ENCODE data around the gene SMARCA4. TPM values are rescaled to one million over a fixed set of nuclear protein-coding genes. Genes with fewer than 3 reads are reported as not detected.
"Not testable (repeated sequence)": the region's sequence is repeated elsewhere in the genome, so short reads cannot be mapped to it uniquely, and the experiment has no call there.

The SMARCA4 gene
- total RNA-seq, 1 donor from 2014 or later: 274 TPM

DNA sequence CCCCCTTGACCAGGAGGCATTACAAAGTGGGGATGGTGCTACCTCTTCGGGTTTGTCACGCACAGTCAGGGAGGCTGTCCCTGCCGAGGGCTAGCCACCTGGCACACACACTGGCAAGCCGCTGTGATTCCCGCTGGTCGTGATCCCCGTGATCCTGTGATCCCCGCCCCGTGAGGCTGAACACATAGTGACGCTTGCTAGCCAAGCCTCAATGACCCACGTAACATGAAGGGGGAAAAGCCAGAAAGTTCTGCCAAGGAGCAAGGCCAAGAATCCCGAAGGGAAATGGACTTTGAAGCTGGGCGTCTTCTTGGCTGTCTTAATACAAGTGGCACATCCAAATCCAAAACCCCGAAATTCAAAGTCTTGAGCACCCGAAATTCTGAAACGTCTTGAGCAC, 142.1 kb downstream of the SMARCA4 start:
- no peak for TF ChIP-seq CTCF (IDR thresholded peaks at IDR 0.05; ENCODE audit: unreplicated experiment)
- no peak for DNase-seq (ENCODE audit: low spot score in 2 of 2, unreplicated experiment in 2 of 2)
- Mint-ChIP-seq H3K27ac (no peak overlapping the region), H3K9me3 (peaks cover 4% of the 10 kb centered on the region), H3K27me3 (ENCODE audit: low read depth) (no peaks in the 10 kb centered on the region), H3K4me1 (no peaks in the 10 kb centered on the region), H3K4me3 (no peak overlapping the region), H3K36me3 (peaks cover 37% of the 10 kb centered on the region)

- Mint-ChIP-seq H3K36me3 (peaks cover 39% of the 10 kb centered on the region), H3K27ac (peak overlapping the region; percentile 59)
- not testable (repeated sequence) for H3K4me3 Mint-ChIP-seq; H3K27me3 Mint-ChIP-seq (ENCODE audit: low read depth); DNase-seq (ENCODE audit: low spot score in 2 of 2, unreplicated experiment in 2 of 2); H3K9me3 Mint-ChIP-seq; H3K4me1 Mint-ChIP-seq
Measured at GRCh38 chr19:11103667-11104066, 142.8 kb downstream of the SMARCA4 start.

- Mint-ChIP-seq H3K9me3 (no peaks in the 10 kb centered on the region), H3K27ac (no peak overlapping the region)
- no peak for DNase-seq (ENCODE audit: low spot score in 2 of 2, unreplicated experiment in 2 of 2)
Measured at GRCh38 chr19:11105014-11105636, 144.3 kb downstream of the SMARCA4 start.

DNA sequence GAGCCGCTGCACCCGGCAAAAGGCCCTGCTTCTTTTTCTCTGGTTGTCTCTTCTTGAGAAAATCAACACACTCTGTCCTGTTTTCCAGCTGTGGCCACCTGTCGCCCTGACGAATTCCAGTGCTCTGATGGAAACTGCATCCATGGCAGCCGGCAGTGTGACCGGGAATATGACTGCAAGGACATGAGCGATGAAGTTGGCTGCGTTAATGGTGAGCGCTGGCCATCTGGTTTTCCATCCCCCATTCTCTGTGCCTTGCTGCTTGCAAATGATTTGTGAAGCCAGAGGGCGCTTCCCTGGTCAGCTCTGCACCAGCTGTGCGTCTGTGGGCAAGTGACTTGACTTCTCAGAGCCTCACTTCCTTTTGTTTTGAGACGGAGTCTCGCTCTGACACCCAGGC, 145.6 kb downstream of the SMARCA4 start:
- Mint-ChIP-seq H3K4me3 (no peak overlapping the region), H3K9me3 (no peaks in the 10 kb centered on the region), H3K27ac (no peak overlapping the region), H3K36me3 (peaks cover 27% of the 10 kb centered on the region), H3K27me3 (ENCODE audit: low read depth) (no peaks in the 10 kb centered on the region), H3K4me1 (no peaks in the 10 kb centered on the region)
- DNase-seq (ENCODE audit: low spot score in 2 of 2, unreplicated experiment in 2 of 2): no peak
- no peak for TF ChIP-seq CTCF (IDR thresholded peaks at IDR 0.05; ENCODE audit: unreplicated experiment)

More at GRCh38 chr19:11105014-11105636, 144.3 kb downstream of the SMARCA4 start:
- Mint-ChIP-seq H3K27me3 (ENCODE audit: low read depth) (no peaks in the 10 kb centered on the region), H3K36me3 (peaks cover 33% of the 10 kb centered on the region), H3K4me1 (no peaks in the 10 kb centered on the region), H3K4me3 (no peak overlapping the region)
- TF ChIP-seq CTCF (IDR thresholded peaks at IDR 0.05; ENCODE audit: unreplicated experiment): no peak

DNA sequence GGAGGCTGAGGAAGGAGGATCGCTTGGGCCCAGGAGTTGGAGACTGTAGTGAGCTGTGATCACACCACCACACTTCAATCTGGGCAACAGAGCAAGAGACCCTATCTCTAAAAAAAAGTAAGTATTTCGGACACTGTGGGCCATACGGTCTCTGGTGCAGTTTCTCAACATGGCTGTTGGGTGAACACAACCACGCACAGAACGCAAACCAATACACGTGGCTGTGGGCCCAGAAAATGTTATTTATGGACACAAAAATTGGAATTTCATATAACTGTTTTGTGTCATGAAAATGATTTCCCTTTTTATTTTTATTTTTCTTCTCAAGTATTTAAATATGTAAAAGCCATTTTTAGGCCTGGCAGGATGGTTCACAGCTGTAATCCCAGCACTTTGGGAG, 147.9 kb downstream of the SMARCA4 start:
- Mint-ChIP-seq H3K36me3 (peaks cover 23% of the 10 kb centered on the region), H3K4me3 (no peak overlapping the region), H3K27me3 (ENCODE audit: low read depth) (no peaks in the 10 kb centered on the region), H3K4me1 (no peaks in the 10 kb centered on the region), H3K27ac (no peak overlapping the region), H3K9me3 (no peaks in the 10 kb centered on the region)
- DNase-seq (ENCODE audit: low spot score in 2 of 2, unreplicated experiment in 2 of 2): no peak
- no peak for TF ChIP-seq CTCF (IDR thresholded peaks at IDR 0.05; ENCODE audit: unreplicated experiment)

- Mint-ChIP-seq H3K4me1 (no peaks in the 10 kb centered on the region), H3K27ac (no peak overlapping the region), H3K36me3 (peaks cover 31% of the 10 kb centered on the region), H3K4me3 (no peak overlapping the region), H3K9me3 (no peaks in the 10 kb centered on the region), H3K27me3 (ENCODE audit: low read depth) (no peaks in the 10 kb centered on the region)
- no peak for DNase-seq (ENCODE audit: low spot score in 2 of 2, unreplicated experiment in 2 of 2)
- no peak for TF ChIP-seq CTCF (IDR thresholded peaks at IDR 0.05; ENCODE audit: unreplicated experiment)
Measured at GRCh38 chr19:11111117-11111770, 150.4 kb downstream of the SMARCA4 start.

Measured in mesothelial cell of epicardium (in vitro differentiated cells).